Measurements from ENCODE around the gene ZSCAN23.
A peak's percentile ranks its signal among the peaks of the same experiment; 100 is the strongest.

The ZSCAN23 gene

DNA sequence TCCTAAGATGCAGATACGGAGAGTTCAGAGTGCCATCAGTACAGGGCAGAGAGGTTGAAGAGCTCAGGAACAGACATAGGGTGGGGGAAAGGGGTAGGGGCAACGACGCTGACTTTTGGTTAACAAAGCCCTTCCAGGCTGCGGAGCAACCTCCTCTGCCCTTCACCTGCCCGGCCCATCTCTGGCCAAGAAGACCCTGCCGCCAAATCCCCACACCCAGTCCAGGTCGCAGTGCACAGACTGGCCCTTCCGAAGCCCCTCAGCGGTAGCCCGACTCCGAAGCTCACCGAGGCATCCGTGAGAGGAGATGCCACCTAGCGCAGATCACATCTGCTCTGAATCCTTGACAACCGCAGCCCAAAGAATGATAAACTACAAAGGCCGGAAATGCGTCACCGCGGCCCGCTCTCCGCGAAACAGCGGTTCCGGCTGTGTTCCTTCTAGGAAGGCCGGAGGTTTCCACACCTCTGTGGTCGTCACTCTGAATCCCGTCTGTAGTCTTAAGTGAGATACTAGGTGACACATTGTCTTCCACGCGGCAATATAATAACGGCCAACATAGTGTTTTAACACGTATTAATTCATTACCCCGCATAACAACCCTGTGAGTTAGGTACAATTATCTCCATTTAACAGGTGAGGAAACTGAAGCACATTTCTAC, at the start of gene ZSCAN23 (continued):
- TF ChIP-seq, protein P1, sequence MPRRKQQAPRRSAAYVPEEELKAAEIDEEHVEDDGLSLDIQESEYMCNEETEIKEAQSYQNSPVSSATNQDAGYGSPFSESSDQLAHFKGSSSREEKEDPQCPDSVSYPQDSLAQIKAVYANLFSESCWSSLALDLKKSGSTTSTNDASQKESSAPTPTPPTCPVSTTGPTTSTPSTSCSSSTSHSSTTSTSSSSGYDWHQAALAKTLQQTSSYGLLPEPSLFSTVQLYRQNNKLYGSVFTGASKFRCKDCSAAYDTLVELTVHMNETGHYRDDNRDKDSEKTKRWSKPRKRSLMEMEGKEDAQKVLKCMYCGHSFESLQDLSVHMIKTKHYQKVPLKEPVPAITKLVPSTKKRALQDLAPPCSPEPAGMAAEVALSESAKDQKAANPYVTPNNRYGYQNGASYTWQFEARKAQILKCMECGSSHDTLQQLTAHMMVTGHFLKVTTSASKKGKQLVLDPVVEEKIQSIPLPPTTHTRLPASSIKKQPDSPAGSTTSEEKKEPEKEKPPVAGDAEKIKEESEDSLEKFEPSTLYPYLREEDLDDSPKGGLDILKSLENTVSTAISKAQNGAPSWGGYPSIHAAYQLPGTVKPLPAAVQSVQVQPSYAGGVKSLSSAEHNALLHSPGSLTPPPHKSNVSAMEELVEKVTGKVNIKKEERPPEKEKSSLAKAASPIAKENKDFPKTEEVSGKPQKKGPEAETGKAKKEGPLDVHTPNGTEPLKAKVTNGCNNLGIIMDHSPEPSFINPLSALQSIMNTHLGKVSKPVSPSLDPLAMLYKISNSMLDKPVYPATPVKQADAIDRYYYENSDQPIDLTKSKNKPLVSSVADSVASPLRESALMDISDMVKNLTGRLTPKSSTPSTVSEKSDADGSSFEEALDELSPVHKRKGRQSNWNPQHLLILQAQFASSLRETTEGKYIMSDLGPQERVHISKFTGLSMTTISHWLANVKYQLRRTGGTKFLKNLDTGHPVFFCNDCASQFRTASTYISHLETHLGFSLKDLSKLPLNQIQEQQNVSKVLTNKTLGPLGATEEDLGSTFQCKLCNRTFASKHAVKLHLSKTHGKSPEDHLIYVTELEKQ (tag by site-specific recombination; IDR thresholded peaks at IDR 0.05; ENCODE audit: borderline replicate concordance): no peak
- TF ChIP-seq ZNF521 (tag by site-specific recombination; IDR thresholded peaks at IDR 0.05) (no peak), ZNF704 (tag by site-specific recombination; IDR thresholded peaks at IDR 0.05) (no peak), ZNF623 (tag by site-specific recombination; IDR thresholded peaks at IDR 0.05) (no peak), ZNF350 (tag by site-specific recombination; IDR thresholded peaks at IDR 0.05) (no peak), PRDM10 (tag by site-specific recombination; IDR thresholded peaks at IDR 0.05) (no peak), MEIS1 (CRISPR knock-in tag; IDR thresholded peaks at IDR 0.05; ENCODE audit: borderline replicate concordance) (no peak), ZNF473 (tag by site-specific recombination; IDR thresholded peaks at IDR 0.05) (no peak), ZNF548 (tag by site-specific recombination; IDR thresholded peaks at IDR 0.05) (no peak), REST (tag by site-specific recombination; IDR thresholded peaks at IDR 0.05) (no peak), KLF8 (tag by site-specific recombination; IDR thresholded peaks at IDR 0.05) (peak; percentile 27; the same call in 1 of the 2 replicates), ZSCAN30 (tag by site-specific recombination; IDR thresholded peaks at IDR 0.05) (peak; percentile 77; the same call in 1 of the 2 replicates), ZBTB49 (tag by site-specific recombination; IDR thresholded peaks at IDR 0.05; ENCODE audit: low read depth) (no peak), ZNF169 (tag by site-specific recombination; IDR thresholded peaks at IDR 0.05) (no peak), ZNF223 (tag by site-specific recombination; IDR thresholded peaks at IDR 0.05) (no peak), GLIS2 (tag by site-specific recombination; IDR thresholded peaks at IDR 0.05) (no peak), ZNF571 (tag by site-specific recombination; IDR thresholded peaks at IDR 0.05) (no peak), ZNF426 (tag by site-specific recombination; IDR thresholded peaks at IDR 0.05) (no peak), INSM2 (tag by site-specific recombination; IDR thresholded peaks at IDR 0.05) (no peak), SCRT1 (tag by site-specific recombination; IDR thresholded peaks at IDR 0.05; ENCODE audit: borderline replicate concordance) (no peak), ZNF239 (tag by site-specific recombination; IDR thresholded peaks at IDR 0.05) (no peak), ZNF404 (tag by site-specific recombination; IDR thresholded peaks at IDR 0.05) (no peak), RBAK (tag by site-specific recombination; IDR thresholded peaks at IDR 0.05) (no peak), ZBTB17 (tag by site-specific recombination; IDR thresholded peaks at IDR 0.05) (peak; percentile 97)
